ENCODE data around the gene AKT1. TPM values are rescaled to one million over a fixed set of nuclear protein-coding genes. Genes with fewer than 3 reads are reported as not detected.
"Not testable (repeated sequence)": the region's sequence is repeated elsewhere in the genome, so short reads cannot be mapped to it uniquely, and the experiment has no call there.

AKT1 gene
- total RNA-seq, 1 experiment from 2014 or later = 83.3 TPM

DNA sequence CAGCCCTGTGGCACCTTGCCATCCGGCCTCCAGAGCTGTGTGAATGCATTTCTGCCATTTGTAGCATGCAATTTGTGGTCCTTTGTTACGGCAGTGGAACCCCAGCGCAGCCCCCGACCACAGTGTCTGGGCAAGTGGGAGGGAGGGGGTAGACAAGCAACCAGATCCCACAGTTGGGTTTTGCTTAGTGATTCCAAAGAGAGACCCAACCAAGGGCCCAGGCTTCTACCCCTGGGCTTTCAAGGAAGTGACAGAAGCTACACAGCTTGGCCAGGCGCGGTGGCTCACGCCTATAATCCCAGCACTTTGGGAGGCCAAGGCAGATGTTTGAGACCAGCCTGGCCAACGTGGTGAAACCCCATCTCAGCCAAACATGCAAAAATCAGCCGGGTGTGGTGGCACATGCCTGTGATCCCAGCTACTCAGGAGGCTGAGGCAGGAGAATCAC lies 23.2 kb upstream of the AKT1 start:
- no peak for TF ChIP-seq CTCF (IDR thresholded peaks at IDR 0.05; ENCODE audit: unreplicated experiment)
- Mint-ChIP-seq H3K4me1 (ENCODE audit: insufficient read depth, unreplicated experiment) (peaks cover 9% of the 10 kb centered on the region), H3K27me3 (ENCODE audit: insufficient read depth, unreplicated experiment) (peaks cover under 1% of the 10 kb centered on the region), H3K36me3 (ENCODE audit: insufficient read depth, unreplicated experiment) (peaks cover 5% of the 10 kb centered on the region), H3K9me3 (ENCODE audit: unreplicated experiment) (no peaks in the 10 kb centered on the region), H3K4me3 (ENCODE audit: unreplicated experiment) (no peak overlapping the region), H3K27ac (ENCODE audit: low read depth, unreplicated experiment) (no peak overlapping the region)
- no peak for DNase-seq (ENCODE audit: unreplicated experiment)
- ChIA-PET CTCF (interaction anchor here (0.9 to 1.7 kb wide), 2 partner anchors 50 to 52 kb away, joined by 3 to 7 read pairs; no protein-coding TSS in a partner anchor), POLR2A (interaction anchor here (0.7 to 1.2 kb wide), 4 partner anchors 14 to 66 kb away, joined by 3 to 5 read pairs (median 3); partner anchors contain the start of gene SIVA1)
- intact Hi-C loops (cut with micrococcal nuclease) = no loop called here
- BruUV-seq (replicated peaks) = no TSS peak

GRCh38 chr14:104817930-104818713 lies 22.6 kb upstream of the AKT1 start:
- no peak for DNase-seq (ENCODE audit: unreplicated experiment)
- ChIA-PET CTCF (interaction anchor here (0.9 to 1.7 kb wide), 3 partner anchors 49 to 52 kb away, joined by 3 to 7 read pairs (median 7); no protein-coding TSS in a partner anchor), POLR2A (interaction anchor here (0.7 to 1.2 kb wide), 4 partner anchors 17 to 65 kb away, joined by 3 to 5 read pairs (median 4); partner anchors contain the start of genes AKT1, SIVA1 and ZBTB42)
- intact Hi-C loops (cut with micrococcal nuclease) = no loop called here
- Mint-ChIP-seq H3K9me3 (ENCODE audit: unreplicated experiment) (no peaks in the 10 kb centered on the region), H3K27me3 (ENCODE audit: insufficient read depth, unreplicated experiment) (no peaks in the 10 kb centered on the region), H3K27ac (ENCODE audit: low read depth, unreplicated experiment) (no peak overlapping the region), H3K4me1 (ENCODE audit: insufficient read depth, unreplicated experiment) (peaks cover 10% of the 10 kb centered on the region), H3K4me3 (ENCODE audit: unreplicated experiment) (peak overlapping the region; percentile 93), H3K36me3 (ENCODE audit: insufficient read depth, unreplicated experiment) (peaks cover 5% of the 10 kb centered on the region)
- no TSS peak for BruUV-seq (replicated peaks)
- no peak for TF ChIP-seq CTCF (IDR thresholded peaks at IDR 0.05; ENCODE audit: unreplicated experiment)

DNA sequence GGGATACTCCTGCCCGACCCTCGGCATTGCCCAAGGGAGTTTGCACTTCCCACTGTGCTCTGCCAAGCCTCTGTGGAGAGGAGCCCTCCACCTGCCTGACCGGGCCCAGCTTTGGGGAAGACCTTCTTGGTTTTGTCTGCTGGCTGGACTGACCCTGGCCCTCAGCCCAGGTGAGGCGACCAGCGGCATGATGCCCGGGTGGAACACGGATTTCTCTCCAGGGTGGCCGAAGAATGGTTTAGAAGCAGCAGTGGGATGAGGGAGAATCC lies 21.0 kb upstream of the AKT1 start:
- Mint-ChIP-seq H3K9me3 (ENCODE audit: unreplicated experiment) (no peaks in the 10 kb centered on the region), H3K4me3 (ENCODE audit: unreplicated experiment) (peak overlapping the region; percentile 93), H3K36me3 (ENCODE audit: insufficient read depth, unreplicated experiment) (peaks cover 16% of the 10 kb centered on the region), H3K27me3 (ENCODE audit: insufficient read depth, unreplicated experiment) (no peaks in the 10 kb centered on the region), H3K27ac (ENCODE audit: low read depth, unreplicated experiment) (peak overlapping the region; percentile 84), H3K4me1 (ENCODE audit: insufficient read depth, unreplicated experiment) (peaks cover 10% of the 10 kb centered on the region)
- POLR2A ChIA-PET = no interaction called here
- CTCF ChIA-PET = interaction anchor here (0.7 to 1.0 kb wide), 2 partner anchors 24 to 46 kb away, joined by 3 to 4 read pairs; no protein-coding TSS in a partner anchor
- no peak for DNase-seq (ENCODE audit: unreplicated experiment)
- intact Hi-C loops (cut with micrococcal nuclease) = no loop called here
- TF ChIP-seq CTCF (IDR thresholded peaks at IDR 0.05; ENCODE audit: unreplicated experiment) = no peak
- BruUV-seq (replicated peaks) = no TSS peak

DNA sequence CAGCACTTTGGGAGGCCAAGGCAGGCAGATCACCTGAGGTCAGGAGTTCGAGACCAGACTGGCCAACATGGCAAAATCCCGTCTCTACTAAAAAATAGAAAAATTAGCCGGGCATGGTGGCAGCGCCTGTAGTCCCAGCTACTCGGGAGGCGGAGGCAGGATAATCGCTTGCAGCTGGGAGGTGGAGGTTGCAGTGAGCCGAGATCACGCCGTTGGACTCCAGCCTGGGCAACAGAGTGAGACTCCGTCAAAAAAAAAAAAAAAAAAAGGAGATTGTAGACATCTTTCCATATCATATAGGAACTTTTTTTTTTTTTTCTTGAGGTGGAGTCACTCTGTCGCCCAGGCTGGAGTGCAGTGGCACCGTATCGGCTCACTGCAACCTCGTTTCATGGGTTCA lies 19.2 kb upstream of the AKT1 start:
- POLR2A ChIA-PET = interaction anchor here (0.7 kb wide), 1 partner anchor 11 kb away, joined by 3 read pairs; no protein-coding TSS in a partner anchor
- H3K4me1 Mint-ChIP-seq (ENCODE audit: insufficient read depth, unreplicated experiment); H3K9me3 Mint-ChIP-seq (ENCODE audit: unreplicated experiment); intact Hi-C loops (cut with micrococcal nuclease); DNase-seq (ENCODE audit: unreplicated experiment); H3K27ac Mint-ChIP-seq (ENCODE audit: low read depth, unreplicated experiment); BruUV-seq (replicated peaks); H3K27me3 Mint-ChIP-seq (ENCODE audit: insufficient read depth, unreplicated experiment): not testable (repeated sequence)
- H3K36me3 Mint-ChIP-seq (ENCODE audit: insufficient read depth, unreplicated experiment) = peaks cover 17% of the 10 kb centered on the region
- peak overlapping the region; percentile 93 for H3K4me3 Mint-ChIP-seq (ENCODE audit: unreplicated experiment)
- CTCF ChIA-PET = interaction anchor here (0.6 to 2.3 kb wide), 2 partner anchors 11 to 12 kb away, joined by 3 to 6 read pairs; no protein-coding TSS in a partner anchor

Measured in MCF 10A (cell line).